K562 (cell line): ENCODE data around the gene MYO15A. TPM values are rescaled to one million over a fixed set of nuclear protein-coding genes. Genes with fewer than 3 reads are reported as not detected.
A peak's percentile ranks its signal among the peaks of the same experiment; 100 is the strongest.

Experiments used
- ATAC-seq: fragments of 200-7000 bp; cut with Tn5 transposase; 3 replicates; pipeline ENCODE4 v1.9.1; 2020; ENCODE audit warnings: moderate library complexity
- BruUV-seq: library from RNA; stranded (reverse); fragments of 400-500 nt; replicated peaks from 2 replicates; lab custom pipeline; 2021; lab: Mats Ljungman, UMichigan
- CTCF ChIA-PET: fragments of 300-600 bp; formaldehyde crosslinking; extraction: SDS; loops from one replicate; lab custom pipeline; 2021; ENCODE audit warnings: low intra/inter-chr PET ratio; lab: Yijun Ruan, JAX
- POLR2A ChIA-PET: fragments of 300-600, 350-650 bp; sonication (Branson Sonifier 250); formaldehyde crosslinking; extraction: SDS; loops from one replicate; lab custom pipeline; 2021; ENCODE audit warnings: antibody characterized with exemption, inconsistent platforms; lab: Yijun Ruan, JAX
- DNase-seq, 4 experiments: peaks; one replicate each; pipeline versions ENCODE4 v3.0.0 to v3.0.0-alpha.2; 2011 to 2018; ENCODE audit warnings: low spot score in 3 of 4, mixed read lengths in 3 of 4; ENCODE audit errors: extremely low read depth in 1 of 4
- FAIRE-seq: peaks from 2 replicates; lab custom pipeline; 2011; peaks lifted over from hg19 to GRCh38; lab: Jason Lieb, UNC
- H2AFZ ChIP-seq: 2 replicates; pipeline ENCODE4 v1.6.0; 2011; ENCODE audit warnings: low read depth, low read length, control low read depth, inconsistent platforms
- H3K27ac ChIP-seq: fragments of 200-600 bp; 3 replicates; pipeline ENCODE4 v1.8.0; 2011; ENCODE audit warnings: low read depth, mild to moderate bottlenecking, control low read depth, inconsistent platforms, low read length, moderate library complexity, mixed read lengths; ENCODE audit errors: extremely low read depth
- H3K27me3 ChIP-seq, 2 experiments: fragments of 300-600 bp in 1 of 2; 2 replicates in 1 of 2; 3 replicates in 1 of 2; pipeline versions ENCODE4 v1.6.0 to v1.8.0; 2011; ENCODE audit warnings: inconsistent platforms in 2 of 2, low read length in 2 of 2, mild to moderate bottlenecking in 1 of 2, mixed read lengths in 1 of 2, moderate library complexity in 1 of 2; ENCODE audit not compliant: control insufficient read depth in 2 of 2, insufficient read depth in 2 of 2
- H3K36me3 ChIP-seq: fragments of 300-600 bp; 3 replicates; pipeline ENCODE4 v1.8.0; 2011; ENCODE audit warnings: mild to moderate bottlenecking, low read length, inconsistent platforms; ENCODE audit not compliant: control insufficient read depth, insufficient read depth
- H3K4me1 ChIP-seq, 2 experiments: fragments of 200-600 bp in 1 of 2; replicated peaks in 1 of 2; 2 replicates in 1 of 2; 3 replicates in 1 of 2; pipeline versions ENCODE4 v1.5.1 to v1.8.0; 2011; ENCODE audit warnings: inconsistent platforms in 2 of 2, low read length in 2 of 2, mild to moderate bottlenecking in 1 of 2, mixed read lengths in 1 of 2, moderate library complexity in 1 of 2; ENCODE audit not compliant: control insufficient read depth in 2 of 2, insufficient read depth in 2 of 2
- H3K4me2 ChIP-seq: 2 replicates; pipeline ENCODE4 v1.6.1; 2011; ENCODE audit warnings: low read length, control low read depth, inconsistent platforms, mixed read lengths; ENCODE audit not compliant: insufficient read depth
- H3K4me3 ChIP-seq: fragments of 200-600 bp; sonication (generic), shearing (Covaris generic); 2 replicates; pipeline ENCODE4 v1.5.1; 2016; ENCODE audit warnings: control low read depth, inconsistent platforms
- H3K79me2 ChIP-seq: fragments of 200-600 bp; 3 replicates; pipeline ENCODE4 v1.8.0; 2011; ENCODE audit warnings: low read length, inconsistent platforms; ENCODE audit not compliant: control insufficient read depth, insufficient read depth
- H3K9ac ChIP-seq, 2 experiments: 2 replicates each; pipeline versions ENCODE4 v1.6.0 to v1.6.1; 2011; ENCODE audit warnings: low read depth in 2 of 2, low read length in 2 of 2, control low read depth in 1 of 2, inconsistent platforms in 1 of 2, mild to moderate bottlenecking in 1 of 2, mixed read lengths in 1 of 2; ENCODE audit not compliant: insufficient read depth in 1 of 2
- H3K9me1 ChIP-seq: one replicate; pipeline ENCODE4 v1.6.0; 2011; ENCODE audit warnings: inconsistent platforms, mild to moderate bottlenecking, low read length, moderate library complexity; ENCODE audit not compliant: control insufficient read depth, insufficient read depth
- H3K9me3 ChIP-seq: replicated peaks from 2 replicates; pipeline ENCODE4 v1.5.1; 2011; ENCODE audit warnings: low read depth, low read length, inconsistent platforms; ENCODE audit not compliant: control insufficient read depth, insufficient read depth
- H4K20me1 ChIP-seq: replicated peaks from 2 replicates; pipeline ENCODE4 v1.6.1; 2011; ENCODE audit warnings: low read length, inconsistent platforms, mixed read lengths; ENCODE audit not compliant: control insufficient read depth, insufficient read depth
- ATF7 ChIP-seq: fragments of 450-650 bp; IDR thresholded peaks from 2 replicates; pipeline ENCODE4 v1.7.1; 2014; ENCODE audit warnings: mild to moderate bottlenecking, moderate library complexity
- CREM ChIP-seq: IDR thresholded peaks from 2 replicates; pipeline ENCODE4 v1.6.1; 2014; ENCODE audit warnings: antibody characterized with exemption, low read depth
- FOSL1 ChIP-seq: fragments of 200-800 bp; sonication (Bioruptor generic); conservative IDR thresholded peaks from 2 replicates; pipeline ENCODE4 v1.6.1; 2016; ENCODE audit warnings: missing genetic modification characterization, missing compliant biosample characterization
- FOXA3 ChIP-seq, 2 experiments: fragments of 450-650 bp in 1 of 2; sonication (generic) in 1 of 2; formaldehyde crosslinking; IDR thresholded peaks in 1 of 2; conservative IDR thresholded peaks in 1 of 2; 2 replicates each; pipeline versions ENCODE4 v1.4.0 to v1.8.0; 2020 to 2022; ENCODE audit warnings: mild to moderate bottlenecking in 2 of 2, missing genetic modification reagents in 1 of 2
- HDAC1 ChIP-seq, 2 experiments: fragments of 450-650 bp; IDR thresholded peaks; 2 replicates each; pipeline ENCODE4 v1.6.1; 2016 to 2017; ENCODE audit warnings: inconsistent platforms in 1 of 2, mild to moderate bottlenecking in 1 of 2, moderate library complexity in 1 of 2
- MTA3 ChIP-seq: fragments of 450-650 bp; formaldehyde crosslinking; IDR thresholded peaks from 2 replicates; pipeline ENCODE4 v1.6.1; 2017; ENCODE audit warnings: mild to moderate bottlenecking, borderline replicate concordance
- MYC ChIP-seq, 2 experiments: fragments of 250-450 bp in 1 of 2; sonication (Bioruptor Pico) in 1 of 2; IDR thresholded peaks; 2 replicates each; pipeline versions ENCODE4 v1.5.1 to v1.6.1; 2012 to 2021; ENCODE audit warnings: low read depth in 2 of 2, borderline replicate concordance in 1 of 2, improper control_type of control experiment in 1 of 2, low read length in 1 of 2, mild to moderate bottlenecking in 1 of 2, moderate library complexity in 1 of 2
- NEUROD1 ChIP-seq: fragments of 150-350 bp; IDR thresholded peaks from 2 replicates; pipeline ENCODE4 v1.6.1; 2014; ENCODE audit warnings: borderline replicate concordance, low read length, low read depth; ENCODE audit not compliant: partially characterized antibody
- NKRF ChIP-seq: fragments of 450-650 bp; IDR thresholded peaks from 2 replicates; pipeline ENCODE4 v1.6.1; 2016; ENCODE audit warnings: borderline replicate concordance
- PHF8 ChIP-seq: fragments of 200-600 bp; sonication (generic); IDR thresholded peaks from 2 replicates; pipeline ENCODE4 v1.6.1; 2012; ENCODE audit warnings: mixed run types, mild to moderate bottlenecking, inconsistent platforms, low read length, moderate library complexity, borderline replicate concordance
- PKNOX1 ChIP-seq: fragments of 450-650 bp; IDR thresholded peaks from 2 replicates; pipeline ENCODE4 v1.6.1; 2016
- POLR2G ChIP-seq: fragments of 200-400 bp; formaldehyde crosslinking; IDR thresholded peaks from 2 replicates; pipeline ENCODE4 v1.6.1; 2017; ENCODE audit warnings: low read depth, mild to moderate bottlenecking, antibody characterized with exemption, low read length, moderate library complexity
- SMARCA4 ChIP-seq: fragments of 450-650 bp; IDR thresholded peaks from 2 replicates; pipeline ENCODE4 v1.6.1; 2016
- SRSF9 ChIP-seq: fragments of 200-400 bp; formaldehyde crosslinking; IDR thresholded peaks from 2 replicates; pipeline ENCODE4 v1.6.1; 2017; ENCODE audit warnings: low read depth, low read length, borderline replicate concordance
- ZFX ChIP-seq: sonication (generic); formaldehyde crosslinking; IDR thresholded peaks from 2 replicates; pipeline ENCODE4 v1.8.0; 2022; ENCODE audit warnings: mild to moderate bottlenecking, missing genetic modification reagents, moderate library complexity
- ZNF507 ChIP-seq: conservative IDR thresholded peaks from 2 replicates; pipeline ENCODE4 v1.6.1; 2017; ENCODE audit warnings: missing genetic modification characterization, missing compliant biosample characterization
- WGBS: fragments of 100-300 bp; shearing (Covaris generic); methylation state at CpG from one replicate; pipeline ENCODE4 v1.1.6; 2016; ENCODE audit warnings: low coverage, mixed read lengths; ENCODE audit not compliant: insufficient coverage; ENCODE audit errors: missing lambda C conversion rate; 5-methylcytosine and 5-hydroxymethylcytosine counted together
- in situ Hi-C: fragments of 300-500 bp; cut with MboI; formaldehyde crosslinking; loops from 4 replicates; pipeline ENCODE4 v1.15.0; 2018; ENCODE audit warnings: inconsistent platforms, mixed read lengths
- intact Hi-C: fragments of 100-400 bp; cut with micrococcal nuclease; formaldehyde crosslinking; loops from 2 replicates; pipeline ENCODE4 v1.14.2; 2022
- polyA plus RNA-seq, 8 experiments: library from polyadenylated mRNA; depleted of rRNA in 4 of 8; stranded (reverse) in 5 of 8; unstranded in 3 of 8; fragments of >200 nt; fragmentation: Nextera tagmentation in 2 of 8; fragmentation: Illumina TruSeq in 1 of 8; extraction: Ambion mirVana in 2 of 8; extraction: Trizol in 1 of 8; gene quantifications; 2 replicates each; pipeline versions ENCODE4 v1.2.1 to v1.2.3, GENCODE V29; 2011 to 2014; ENCODE audit warnings: inconsistent platforms in 1 of 8, missing spikeins in 1 of 8
- total RNA-seq, 7 experiments: library from RNA; depleted of rRNA in 6 of 7; stranded (reverse); fragments of >200 nt in 6 of 7; fragmentation: Illumina TruSeq in 2 of 7; extraction: Trizol in 2 of 7; gene quantifications; 2 replicates each; pipeline versions ENCODE4 v1.2.1 to v1.2.3, GENCODE V29; 2011 to 2021; ENCODE audit warnings: low replicate concordance in 1 of 7

Gene MYO15A
- total and polyA plus RNA-seq, 9 of the 15 experiments (the other 6 are each of a cell fraction or from before 2014, with no cell fraction given) = 0.05 to 0.88 (median 0.14) TPM; not detected in 1

GRCh38 chr17:18225121-18225641 is 116.6 kb downstream of the MYO15A start, which contains the start of gene LLGL1 (continued):
- peak; percentile 34 for TF ChIP-seq NEUROD1
- no peak for TF ChIP-seq SRSF9

GRCh38 chr17:18225642-18226283 is 117.2 kb downstream of the MYO15A start:
- peaks cover 4 to 39% of the 10 kb centered on the region in 2 experiments; a peak in 3 of 5 replicates for H3K4me1 ChIP-seq
- peak; percentile 70 for FAIRE-seq
- CTCF ChIA-PET = no interaction called here
- TF ChIP-seq ATF7 (no peak), HDAC1 (IDR thresholded peaks at IDR 0.05) (0 out of 4 replicates have a peak, but pooled peaks of 1 of the 2 experiments have one; percentile 24), FOXA3 (CRISPR knock-in tag; conservative IDR thresholded peaks at IDR 0.05 in 1 of 2, IDR thresholded peaks at IDR 0.05 in 1 of 2) (no peak), MYC (IDR thresholded peaks at IDR 0.05; ENCODE audit: low read depth, low read length) (0 out of 2 replicates have a peak, but pooled peaks have one; percentile 14), MYC (CRISPR knock-in tag; IDR thresholded peaks at IDR 0.05; ENCODE audit: borderline replicate concordance, low read depth) (no peak), PKNOX1 (0 out of 2 replicates have a peak, but pooled peaks have one; percentile 7), NKRF (peak; percentile 37; the same call in 1 of the 2 replicates), MTA3 (no peak), PHF8 (peak; percentile 43; the same call in 1 of the 2 replicates), SMARCA4 (no peak), POLR2G (peak; percentile 67), FOSL1 (tag) (0 out of 2 replicates have a peak, but pooled peaks have one; percentile 24), ZFX (CRISPR knock-in tag) (0 out of 2 replicates have a peak, but pooled peaks have one; percentile 1), ZNF507 (tag) (no peak), CREM (peak; percentile 84)

More at GRCh38 chr17:18225642-18226283, 117.2 kb downstream of the MYO15A start:
- H3K36me3 ChIP-seq = no peaks in the 10 kb centered on the region
- peak overlapping the region; percentile 48; the same call in 2 of the 3 replicates for H3K27ac ChIP-seq
- POLR2A ChIA-PET = no interaction called here
- H3K79me2 ChIP-seq = peaks cover 8% of the 10 kb centered on the region; the same call in 2 of the 3 replicates
- intact Hi-C loops = no loop called here
- in situ Hi-C loops = no loop called here
- no peaks in the 10 kb centered on the region for H3K27me3 ChIP-seq
- H3K9ac ChIP-seq = peak overlapping the region; percentile 73 to 92
- 0% methylated on average over 9 of the region's 57 CpGs for WGBS
- peak overlapping the region; percentile 65 for H3K4me3 ChIP-seq
- DNase-seq (peak; percentile 31 to 71 (median 52)), ATAC-seq (peak; percentile 35)
- H3K9me3 ChIP-seq = no peaks in the 10 kb centered on the region
- peak overlapping the region; percentile 81 for H2AFZ ChIP-seq
- peak overlapping the region; percentile 85 for H3K4me2 ChIP-seq
- peaks cover 3% of the 10 kb centered on the region for H3K9me1 ChIP-seq
- BruUV-seq = no TSS peak
- no peaks in the 10 kb centered on the region for H4K20me1 ChIP-seq
